Measurements from ENCODE around the gene SPAG16.

- TF ChIP-seq EZH2phosphoT487 (IDR thresholded peaks at IDR 0.05; ENCODE audit: insufficient read depth, low read depth) (no peak), EZH2 (IDR thresholded peaks at IDR 0.05; ENCODE audit: insufficient read depth, poor library complexity, severe bottlenecking) (no peak)
Measured at GRCh38 chr2:213923543-213923942, 639.3 kb downstream of the SPAG16 start.

Measured in GM23248 (cell line).